Cerebellar cortex (tissue), 1 donor: Measurements from ENCODE around the gene STRN.
"Not testable (repeated sequence)": the region's sequence is repeated elsewhere in the genome, so short reads cannot be mapped to it uniquely, and the experiment has no call there.

ENCODE experiments used
- DNase-seq: peaks from one replicate; pipeline ENCODE4 v3.0.0-alpha.2; 2015; ENCODE audit warnings: low spot score

The STRN gene

DNA sequence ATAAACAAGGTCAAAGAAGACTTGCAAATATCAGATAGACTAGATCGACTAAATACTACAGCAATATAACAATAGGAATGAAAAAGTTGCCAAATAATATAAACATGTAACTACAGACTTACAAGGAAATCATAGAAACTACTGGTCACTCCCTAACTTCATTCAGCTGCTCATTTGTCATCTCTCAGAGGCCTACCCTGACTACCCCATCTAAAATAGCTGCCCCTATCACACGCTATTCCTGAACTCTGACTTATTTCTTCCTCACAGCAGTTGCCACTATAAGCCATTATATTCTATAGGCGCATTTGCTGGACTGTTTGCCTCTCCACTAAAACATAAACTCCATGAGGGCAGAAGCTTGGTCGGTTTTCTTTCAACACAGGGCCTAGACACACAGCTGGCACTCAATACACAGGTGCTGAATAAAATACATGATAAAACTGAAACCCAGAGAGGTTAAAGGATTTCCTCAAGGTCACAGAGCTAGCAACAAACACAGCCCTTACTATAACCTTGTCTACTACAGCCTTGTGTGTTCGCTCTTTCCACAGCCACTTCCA lies 1.8 kb downstream of the STRN start:
- no peak for DNase-seq

DNA sequence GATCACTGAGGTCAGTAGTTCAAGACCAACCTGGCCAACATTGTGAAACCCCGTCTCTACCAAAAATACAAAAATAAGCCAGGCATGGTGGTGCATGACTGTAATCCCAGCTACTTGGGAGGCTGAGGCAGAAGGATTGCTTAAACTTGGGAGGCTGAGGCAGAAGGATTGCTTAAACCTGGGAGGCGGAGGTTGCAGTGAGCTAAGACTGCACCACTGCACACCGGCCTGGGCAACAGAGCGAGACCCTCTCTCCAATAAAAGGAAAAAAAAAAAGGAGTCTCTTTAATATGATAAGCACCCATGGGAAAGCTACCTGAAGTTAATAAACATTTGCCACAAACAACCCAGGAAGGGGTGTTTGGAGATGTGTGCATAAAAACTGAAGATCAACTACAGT lies 2.6 kb downstream of the STRN start:
- no peak for DNase-seq

- no peak for DNase-seq
Observed at GRCh38 chr2:36963106-36963505, 3.2 kb downstream of the STRN start.

- no peak for DNase-seq
Observed at GRCh38 chr2:36960773-36961172, 5.6 kb downstream of the STRN start.

- DNase-seq = no peak
Observed at GRCh38 chr2:36960005-36960675, 6.2 kb downstream of the STRN start.

DNA sequence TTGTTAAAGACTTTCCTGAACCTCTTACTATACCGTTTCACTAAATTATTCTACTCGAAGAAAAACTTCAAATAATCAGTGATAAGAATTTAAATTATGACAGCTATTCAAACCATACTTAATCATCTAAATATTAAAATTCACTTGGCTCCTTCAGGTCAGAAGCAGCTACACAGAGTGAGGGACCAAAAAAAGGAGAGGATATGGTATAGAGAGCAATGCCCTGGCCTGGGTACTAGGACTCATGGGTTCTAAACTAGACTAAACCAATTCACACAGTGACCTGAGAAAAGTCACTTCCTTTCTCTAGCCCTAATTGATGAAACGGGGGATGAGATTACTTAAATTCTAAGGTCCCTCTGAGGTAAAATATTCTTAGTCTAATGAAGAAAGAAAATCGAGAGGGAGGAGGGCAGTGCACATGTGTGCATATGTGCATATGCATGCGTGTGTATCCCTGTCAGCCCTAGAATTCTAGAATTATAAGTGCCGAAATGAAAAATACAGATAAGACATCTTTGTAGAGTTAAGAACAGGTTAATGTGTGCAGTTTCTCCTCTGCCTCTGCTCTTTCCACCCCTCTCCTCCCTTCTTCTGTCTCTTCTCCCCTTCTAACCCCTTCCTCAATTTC lies 11.2 kb downstream of the STRN start:
- no peak for DNase-seq

DNA sequence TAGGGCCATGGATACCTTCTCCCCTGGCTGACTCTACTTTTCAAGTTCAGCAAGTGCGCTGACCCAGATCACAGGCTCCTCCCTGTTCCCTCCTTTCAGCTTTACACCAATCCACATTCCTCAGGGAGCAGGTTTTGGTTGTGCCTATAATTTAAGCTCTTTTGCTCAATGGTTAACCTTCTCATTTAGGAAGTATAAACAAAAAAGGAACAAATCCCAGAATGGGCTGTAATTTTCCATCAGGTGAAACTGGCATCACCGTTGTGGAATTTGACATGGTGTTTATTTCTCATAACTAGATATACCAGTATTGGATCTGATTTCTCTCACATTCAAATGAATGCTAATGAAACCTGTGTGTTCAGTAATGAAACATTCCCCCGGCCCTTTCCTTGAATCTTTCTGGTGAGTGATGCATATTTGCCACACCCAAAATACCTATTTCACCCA lies 13.6 kb downstream of the STRN start:
- DNase-seq = no peak

DNA sequence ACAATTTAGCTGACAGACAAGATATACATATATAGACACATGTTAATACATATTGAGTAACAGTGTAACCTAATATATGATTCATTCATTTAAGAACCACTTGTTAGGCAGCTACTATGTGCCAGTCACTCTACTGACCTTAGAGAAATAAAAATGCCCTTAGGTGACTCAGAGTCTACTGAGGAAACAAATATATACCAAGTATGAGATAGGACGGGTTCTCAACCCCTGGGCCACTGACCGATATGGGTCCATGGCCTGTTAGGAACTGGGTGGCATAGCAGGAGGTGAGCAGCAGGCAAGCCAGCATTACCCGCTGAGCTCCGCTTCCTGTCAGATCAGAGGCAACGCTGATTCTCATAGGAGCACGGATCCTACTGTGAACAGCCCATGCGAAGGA lies 14.8 kb downstream of the STRN start:
- no peak for DNase-seq

DNA sequence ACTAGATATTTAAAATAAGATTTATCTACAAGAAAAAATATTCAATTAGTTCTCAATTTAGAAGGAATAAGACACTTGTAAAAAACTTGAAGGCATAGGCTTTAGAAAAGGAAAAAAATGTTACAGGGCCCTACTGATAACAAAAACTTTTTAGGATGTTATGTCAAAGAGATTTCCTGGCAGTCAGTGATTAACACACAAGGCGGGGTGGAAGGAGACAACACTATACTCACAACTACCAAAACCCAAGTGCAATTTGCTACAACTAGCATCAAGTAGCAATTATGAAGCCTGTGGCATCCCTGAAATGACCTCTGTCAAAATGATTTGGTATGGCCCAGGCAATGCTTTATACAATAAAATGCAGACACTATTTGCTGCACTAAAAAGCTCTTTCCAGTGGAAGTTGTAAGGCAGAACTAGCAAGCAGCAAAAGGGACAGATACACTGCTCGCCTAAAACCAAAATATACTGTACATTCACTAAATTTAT lies 15.3 kb downstream of the STRN start:
- no peak for DNase-seq

- DNase-seq = no peak
Observed at GRCh38 chr2:36949845-36950244, 16.5 kb downstream of the STRN start.

GRCh38 chr2:36945240-36945639 lies 21.1 kb downstream of the STRN start:
- DNase-seq = not testable (repeated sequence)

- no peak for DNase-seq
Observed at GRCh38 chr2:36941867-36942266, 24.5 kb downstream of the STRN start.

GRCh38 chr2:36936526-36936925 lies 29.8 kb downstream of the STRN start:
- DNase-seq = not testable (repeated sequence)

DNA sequence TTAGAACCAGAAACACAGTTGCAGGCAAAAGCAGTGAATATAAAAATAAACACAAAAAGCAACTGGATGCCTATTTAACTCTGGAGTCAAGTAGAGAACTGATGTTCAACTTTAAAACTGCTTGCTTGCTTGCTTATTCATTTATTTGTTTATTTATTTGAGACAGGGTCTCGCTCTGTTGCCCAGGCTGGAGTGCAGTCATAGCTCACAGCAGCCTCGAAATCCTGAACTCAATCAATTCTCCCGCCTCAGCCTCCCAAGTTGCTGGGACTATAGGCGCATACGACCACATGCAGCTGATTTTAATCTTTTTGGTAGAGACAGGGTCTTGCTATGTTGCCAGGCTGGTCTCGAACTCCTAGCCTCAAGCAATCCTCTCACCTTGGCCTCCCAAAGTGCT lies 34.6 kb downstream of the STRN start:
- not testable (repeated sequence) for DNase-seq

- not testable (repeated sequence) for DNase-seq
Observed at GRCh38 chr2:36930787-36931410, 35.4 kb downstream of the STRN start.

GRCh38 chr2:36926175-36927132 lies 39.9 kb downstream of the STRN start:
- not testable (repeated sequence) for DNase-seq

GRCh38 chr2:36922629-36923028 lies 43.7 kb downstream of the STRN start:
- not testable (repeated sequence) for DNase-seq

DNA sequence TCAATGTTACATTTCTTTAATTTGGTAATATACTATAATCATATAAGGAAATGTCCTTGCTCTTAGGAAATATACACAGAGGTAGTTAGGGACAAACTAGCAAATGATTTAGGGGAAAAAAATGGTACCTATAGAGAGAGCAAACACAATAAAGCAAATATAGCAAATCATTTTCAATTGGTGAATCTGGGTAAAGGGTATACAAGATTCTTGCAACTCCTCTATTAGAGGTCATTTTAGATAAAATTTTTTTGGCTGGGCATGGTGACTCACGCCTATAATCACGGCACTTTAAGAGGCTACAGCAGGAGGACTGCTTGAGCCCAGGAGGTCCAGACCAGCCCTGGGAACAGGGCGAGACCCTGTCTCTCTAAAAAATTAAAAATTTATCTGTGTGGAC lies 44.4 kb downstream of the STRN start:
- DNase-seq = no peak

- DNase-seq = no peak
Observed at GRCh38 chr2:36919041-36919837, 47.1 kb downstream of the STRN start.

GRCh38 chr2:36918307-36918706 lies 48.0 kb downstream of the STRN start:
- no peak for DNase-seq

GRCh38 chr2:36915627-36916026 lies 50.7 kb downstream of the STRN start:
- DNase-seq = no peak
